ENCODE results near the gene DGKB.
A peak's percentile ranks its signal among the peaks of the same experiment; 100 is the strongest.

The DGKB gene

DNA sequence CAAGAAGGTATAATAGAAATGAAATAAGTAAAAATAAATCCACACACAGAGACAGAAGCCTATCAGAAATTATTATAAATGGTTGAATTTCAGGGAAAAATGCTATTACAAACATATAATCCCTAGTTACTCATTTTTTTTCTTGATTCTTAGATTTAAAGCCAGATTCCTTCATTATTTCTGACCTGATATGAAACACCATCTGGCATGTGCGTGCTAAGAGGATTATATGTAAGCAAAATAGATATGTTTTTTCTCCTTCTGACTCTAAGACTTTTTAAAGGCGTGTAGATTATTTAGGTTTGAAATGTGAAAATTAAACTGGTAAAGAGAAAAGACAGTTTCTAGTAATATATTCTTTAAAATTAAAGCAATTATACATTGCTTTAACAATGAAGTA, 676.4 kb downstream of the DGKB start:
- no peak for DNase-seq (ENCODE audit: low read depth, low spot score)

DNA sequence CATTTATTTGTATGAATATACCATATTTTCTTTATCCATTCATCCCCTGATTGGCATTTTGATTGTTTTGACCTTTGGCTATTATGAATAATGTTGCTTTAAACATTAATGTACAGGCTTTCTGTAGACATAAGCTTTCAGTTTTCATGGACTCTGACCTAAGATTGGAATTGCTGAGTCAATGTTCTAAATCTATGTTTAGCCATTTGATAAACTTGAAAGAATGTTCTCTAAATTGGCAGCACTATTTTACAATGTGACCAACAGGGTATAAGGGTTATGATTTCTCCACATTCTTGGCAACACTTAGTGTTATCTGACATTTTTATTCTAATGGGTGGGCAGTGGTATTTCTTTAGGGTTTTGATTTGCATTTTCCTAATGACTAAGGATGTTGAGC, 683.4 kb downstream of the DGKB start:
- peak; percentile 24 for DNase-seq (ENCODE audit: low read depth, low spot score)

DNA sequence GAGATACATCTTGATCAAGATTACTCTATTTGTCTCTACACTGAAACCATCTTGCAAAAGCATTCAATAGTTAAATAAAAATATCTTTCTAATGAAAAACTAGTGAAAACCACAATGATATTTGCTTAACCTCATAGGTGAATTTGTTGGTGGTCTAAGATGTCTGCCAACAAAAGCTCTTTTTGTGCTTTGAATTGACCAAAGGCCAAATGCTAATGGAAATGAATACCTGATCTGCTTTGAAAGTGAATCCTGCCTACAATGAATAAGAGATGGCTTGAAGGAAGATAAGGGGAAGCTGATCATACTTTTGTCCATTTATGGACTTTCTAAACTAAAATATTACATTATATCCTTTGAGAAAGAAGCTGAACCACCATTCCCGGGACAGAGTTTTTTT, 684.2 kb downstream of the DGKB start:
- DNase-seq (ENCODE audit: low read depth, low spot score) = peak; percentile 51

DNA sequence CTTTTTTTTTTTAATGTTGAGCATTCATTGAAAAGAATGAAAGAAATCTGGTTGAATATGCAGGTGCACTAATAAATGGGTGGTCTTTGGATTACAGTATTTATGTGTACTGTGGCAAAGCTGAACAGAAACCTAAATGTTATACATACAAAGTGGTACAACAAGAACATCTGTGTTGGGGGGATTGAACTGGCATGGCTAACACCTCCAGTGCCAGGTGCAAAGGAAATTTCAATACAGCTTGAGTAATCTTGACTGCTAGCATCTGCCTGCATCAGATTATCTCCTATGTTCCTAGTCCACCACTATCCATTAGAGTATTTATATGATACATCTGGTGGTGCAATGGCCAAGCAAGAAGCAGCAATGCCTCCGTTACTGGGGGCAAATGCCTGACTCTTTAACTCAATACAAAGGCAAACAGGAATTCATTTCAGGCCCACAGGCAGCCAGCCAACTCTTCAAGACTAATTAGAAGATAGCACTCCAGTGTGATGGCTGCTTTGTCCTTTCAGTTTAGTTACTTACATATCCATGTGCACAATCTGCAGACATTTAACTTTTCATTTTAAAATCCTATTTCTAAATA, 692.6 kb downstream of the DGKB start:
- no peak for DNase-seq (ENCODE audit: low read depth, low spot score)

DNA sequence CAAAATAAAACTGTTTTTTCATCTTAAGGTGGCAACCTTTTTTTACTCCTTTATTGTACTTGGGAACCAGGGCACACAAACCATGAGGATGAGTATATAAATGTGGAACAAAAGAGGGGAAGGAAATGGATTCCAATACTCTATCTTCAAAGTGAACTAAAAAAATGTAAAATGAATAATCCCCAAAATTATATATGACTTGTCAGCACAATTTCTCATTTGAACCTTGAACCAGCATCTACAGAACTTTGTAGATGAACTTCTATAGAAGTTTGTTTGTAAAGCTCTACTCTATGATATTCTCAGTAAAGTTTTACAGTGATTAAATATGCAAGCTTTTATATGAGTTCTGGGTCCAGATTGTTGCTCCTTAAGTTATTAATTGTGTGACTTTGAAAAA, 694.8 kb downstream of the DGKB start:
- DNase-seq (ENCODE audit: low read depth, low spot score) = no peak

DNA sequence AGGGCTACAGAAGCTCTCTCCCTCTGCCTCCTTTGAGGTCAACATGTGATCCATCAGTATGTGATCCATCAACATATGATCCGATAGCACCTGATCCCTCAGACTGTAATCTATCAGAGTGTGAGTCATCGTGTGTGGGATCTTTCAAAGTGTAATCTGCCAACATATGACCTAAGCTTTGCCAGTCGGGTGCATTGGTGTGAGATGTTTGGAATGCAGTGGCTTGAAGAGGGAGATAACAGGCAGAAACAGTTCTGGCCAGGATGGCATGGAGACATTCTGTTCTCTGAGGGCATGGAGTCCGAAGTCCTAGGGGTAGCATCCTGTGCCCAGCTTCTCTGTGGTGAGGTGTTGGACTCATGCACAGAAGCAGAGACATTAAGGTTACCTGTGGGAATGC, 695.4 kb downstream of the DGKB start:
- DNase-seq (ENCODE audit: low read depth, low spot score) = peak; percentile 54

DNA sequence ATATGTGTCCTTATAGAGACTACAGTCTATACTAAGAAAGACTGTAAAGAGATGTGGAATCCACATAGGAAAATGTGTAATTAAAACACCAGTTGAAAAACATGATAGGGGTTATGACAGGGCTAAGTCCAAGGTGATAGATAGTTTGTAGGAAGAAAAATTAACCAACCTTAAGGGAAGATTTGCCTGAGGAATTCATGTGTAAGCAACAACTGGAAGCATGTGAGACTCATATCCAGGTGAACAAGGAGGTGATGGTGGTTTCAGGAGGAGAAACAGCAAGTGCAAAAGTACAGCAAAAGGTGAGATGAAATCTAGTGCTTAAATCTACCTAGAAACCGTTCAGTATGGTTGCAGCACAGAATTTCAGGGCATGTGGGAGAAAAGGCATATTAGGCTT, 696.4 kb downstream of the DGKB start:
- no peak for DNase-seq (ENCODE audit: low read depth, low spot score)

DNA sequence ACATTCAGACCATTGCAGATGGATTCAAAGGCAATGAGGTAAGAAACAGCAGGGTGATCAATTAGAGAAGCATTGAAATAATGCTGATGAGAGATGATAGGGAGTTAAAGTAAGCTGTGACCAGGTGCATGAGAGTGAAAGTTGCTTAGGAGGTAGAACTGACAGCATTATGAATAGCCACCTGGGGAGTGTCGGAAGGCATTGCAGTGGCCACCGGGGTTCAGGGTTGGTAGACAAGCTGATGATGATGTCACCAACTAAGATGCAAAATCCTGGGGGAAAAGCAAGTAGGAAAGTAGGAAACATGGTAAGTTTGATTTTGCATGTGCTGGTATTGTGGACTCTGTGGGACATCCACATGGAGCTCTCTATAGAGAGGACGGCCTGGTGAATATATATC, 701.2 kb downstream of the DGKB start:
- no peak for DNase-seq (ENCODE audit: low read depth, low spot score)

DNA sequence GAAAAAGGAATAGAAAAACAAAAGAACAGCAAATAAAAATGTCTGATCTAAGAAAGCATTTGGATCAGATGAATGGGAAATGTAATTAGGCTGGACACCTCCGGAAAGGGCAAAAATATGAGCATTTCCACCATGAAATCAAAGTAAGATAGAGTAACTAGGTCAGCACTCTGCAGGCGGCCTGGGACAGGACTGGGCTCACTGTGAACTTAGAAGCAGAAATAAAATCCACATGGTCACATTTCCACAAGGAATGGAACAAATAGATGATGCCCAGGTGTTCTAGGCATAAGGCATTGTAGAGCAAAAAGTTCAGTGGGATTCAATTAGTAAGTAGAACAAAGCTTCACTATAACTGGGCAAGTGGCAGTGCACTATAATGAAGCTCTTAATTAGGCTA, 703.2 kb downstream of the DGKB start:
- DNase-seq (ENCODE audit: low read depth, low spot score) = no peak

DNA sequence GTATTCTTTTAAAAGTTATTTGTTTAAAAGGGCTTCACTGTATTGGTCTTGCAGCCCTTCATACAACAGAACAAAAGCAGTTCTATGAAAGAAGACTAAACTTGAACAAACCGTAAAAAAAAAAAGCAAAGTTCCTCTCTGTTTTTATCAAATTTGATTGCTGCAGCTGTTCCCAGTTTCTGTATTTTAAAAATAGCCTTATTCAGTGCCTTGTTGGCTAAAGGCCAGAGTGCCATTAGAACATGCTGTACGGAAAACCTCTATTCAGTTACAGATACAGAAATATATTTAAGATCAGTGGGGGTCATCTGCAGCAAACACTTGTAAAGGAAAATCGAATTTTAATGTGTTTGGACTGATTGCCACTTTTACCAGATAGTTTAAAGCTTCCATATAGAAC, 705.3 kb downstream of the DGKB start:
- peak; percentile 42 for DNase-seq (ENCODE audit: low read depth, low spot score)

DNA sequence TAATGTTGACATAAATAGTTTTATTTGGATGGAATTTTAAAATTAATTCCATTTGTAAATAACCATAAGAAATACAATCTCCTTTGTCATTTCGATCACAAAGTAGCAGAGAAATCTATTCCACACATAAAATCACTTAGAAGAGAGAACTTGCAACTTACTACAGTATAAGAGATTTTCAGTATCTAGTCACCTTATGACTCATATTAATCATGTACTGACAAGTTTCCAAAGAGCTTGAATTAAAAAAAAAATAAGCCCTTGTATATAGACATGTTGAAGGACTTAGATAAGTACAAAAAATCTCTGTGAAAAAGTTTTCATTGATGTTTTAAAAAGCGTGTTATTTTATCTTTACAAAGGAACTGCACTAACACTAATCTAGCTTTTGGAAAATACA, 706.0 kb downstream of the DGKB start:
- no peak for DNase-seq (ENCODE audit: low read depth, low spot score)

DNA sequence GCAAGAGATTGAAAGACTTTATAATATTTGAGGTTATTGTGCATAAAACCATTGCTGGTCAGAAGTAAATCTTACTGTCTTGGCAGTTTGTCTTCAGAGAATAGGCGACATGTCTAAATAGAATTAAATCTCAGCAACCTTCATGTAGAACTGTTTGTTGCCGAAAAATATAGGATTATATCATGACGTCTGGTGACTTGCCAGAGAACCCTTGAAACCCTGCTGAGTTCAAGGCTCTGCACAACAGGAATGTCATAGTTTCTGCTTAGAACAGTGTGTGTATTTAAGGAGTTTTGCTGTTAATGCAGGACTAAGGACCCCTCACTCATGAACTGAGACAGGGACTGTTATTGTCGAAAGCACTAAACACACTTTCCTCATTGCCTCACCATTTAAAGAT, 706.7 kb downstream of the DGKB start:
- DNase-seq (ENCODE audit: low read depth, low spot score) = peak; percentile 20

DNA sequence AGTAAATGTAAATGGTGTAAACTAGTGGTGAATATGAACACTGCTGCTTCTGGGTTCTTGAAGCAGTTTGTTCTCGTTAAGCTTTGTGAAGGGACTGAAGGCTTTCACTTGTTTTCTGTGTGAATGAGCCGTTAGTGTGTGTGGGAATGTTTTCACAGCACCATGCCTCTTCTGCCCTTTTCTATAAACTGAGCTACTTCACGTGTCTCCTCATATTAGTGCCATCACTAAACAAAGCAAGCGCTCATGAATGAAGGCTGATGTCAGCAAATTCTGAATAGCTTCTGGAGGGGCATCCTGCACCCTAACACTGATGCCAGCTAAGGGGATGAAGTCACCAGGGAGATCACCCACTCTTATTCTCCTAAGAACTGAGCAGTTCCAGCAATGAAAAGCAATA, 707.5 kb downstream of the DGKB start:
- no peak for DNase-seq (ENCODE audit: low read depth, low spot score)

DNA sequence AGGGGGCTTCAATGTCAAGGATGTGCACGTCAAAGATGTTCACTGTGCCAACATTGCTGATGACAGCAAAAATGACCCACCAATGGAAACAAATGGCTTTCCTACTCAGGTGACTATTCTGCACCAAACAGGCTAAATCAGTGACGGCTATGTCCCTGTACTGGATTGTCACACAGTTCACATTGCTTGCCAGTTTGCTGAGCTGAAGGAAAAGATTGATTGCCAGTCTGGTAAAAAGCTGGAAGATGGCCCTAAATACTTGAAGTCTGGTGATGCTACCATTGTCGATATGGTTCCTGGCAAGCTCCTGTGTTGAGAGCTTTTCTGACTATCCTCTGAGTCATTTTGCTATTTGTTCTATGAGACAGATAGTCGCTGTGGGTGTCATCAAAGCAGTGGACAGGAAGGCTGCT, 710.9 kb downstream of the DGKB start:
- DNase-seq (ENCODE audit: low read depth, low spot score) = no peak

DNA sequence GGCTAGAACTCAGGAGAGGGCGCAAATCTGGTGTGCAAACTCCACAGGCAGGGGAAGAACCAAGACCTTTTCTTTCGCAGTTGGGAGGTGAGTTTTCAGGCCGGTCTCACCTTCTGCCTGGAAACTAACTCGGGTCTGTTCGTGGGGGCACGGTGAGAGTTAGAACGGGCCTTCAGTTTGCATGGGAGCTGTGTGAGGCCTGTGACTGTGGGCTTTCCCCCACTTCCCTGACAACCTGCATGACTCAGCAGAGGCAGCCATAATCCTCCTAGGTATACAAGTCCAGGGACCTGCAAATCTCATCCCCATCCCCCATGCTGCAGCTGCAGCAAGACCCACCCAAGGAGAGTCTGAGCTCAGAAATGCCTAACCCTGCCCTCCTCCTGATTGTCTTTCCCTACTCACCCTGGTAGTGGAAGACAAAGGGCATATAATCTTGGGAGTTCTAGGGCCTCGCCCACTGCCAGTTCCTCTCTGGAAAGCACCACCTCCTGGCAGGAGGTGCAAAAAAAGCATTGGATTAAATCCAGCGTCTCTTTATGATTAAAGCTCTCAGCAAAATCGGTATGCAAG, 718.2 kb downstream of the DGKB start:
- DNase-seq (ENCODE audit: low read depth, low spot score) = no peak

DNA sequence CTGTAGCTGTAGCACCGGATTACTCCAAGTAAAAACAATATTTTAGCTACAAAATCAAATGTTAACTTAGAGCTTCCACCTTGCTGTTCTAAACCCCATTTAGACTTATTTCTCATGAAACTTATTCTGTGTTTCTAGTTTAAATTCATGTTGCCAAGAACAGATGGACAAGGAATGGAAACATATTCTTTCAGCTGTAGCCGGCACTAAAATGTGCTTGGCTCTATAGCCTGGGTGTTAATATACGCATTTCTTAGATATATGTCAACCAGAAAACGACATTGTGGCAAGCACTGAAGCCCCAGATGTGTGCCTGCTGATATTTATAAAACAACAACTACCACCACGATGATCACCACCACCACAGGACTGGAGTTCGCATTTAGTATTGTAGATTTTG, 722.8 kb downstream of the DGKB start:
- no peak for DNase-seq (ENCODE audit: low read depth, low spot score)

DNA sequence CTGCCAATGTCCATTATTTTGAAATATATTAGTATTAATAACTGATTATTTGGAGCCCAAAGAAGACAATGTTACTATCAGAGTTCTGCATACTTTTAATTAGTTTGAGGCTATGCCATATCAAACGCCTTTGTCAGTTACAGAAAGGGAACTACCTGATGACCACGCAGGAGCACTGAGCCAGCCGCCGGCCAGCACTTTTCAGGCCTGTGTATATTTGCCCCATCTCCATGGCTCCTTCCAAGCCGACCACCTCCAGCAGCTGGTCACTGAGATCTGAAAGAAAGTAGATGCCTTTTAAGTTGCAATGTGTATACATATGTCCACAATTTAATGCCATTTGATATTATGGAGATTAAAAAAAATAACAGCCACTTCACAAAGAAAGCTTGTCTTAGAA, 724.7 kb downstream of the DGKB start:
- no peak for DNase-seq (ENCODE audit: low read depth, low spot score)

DNA sequence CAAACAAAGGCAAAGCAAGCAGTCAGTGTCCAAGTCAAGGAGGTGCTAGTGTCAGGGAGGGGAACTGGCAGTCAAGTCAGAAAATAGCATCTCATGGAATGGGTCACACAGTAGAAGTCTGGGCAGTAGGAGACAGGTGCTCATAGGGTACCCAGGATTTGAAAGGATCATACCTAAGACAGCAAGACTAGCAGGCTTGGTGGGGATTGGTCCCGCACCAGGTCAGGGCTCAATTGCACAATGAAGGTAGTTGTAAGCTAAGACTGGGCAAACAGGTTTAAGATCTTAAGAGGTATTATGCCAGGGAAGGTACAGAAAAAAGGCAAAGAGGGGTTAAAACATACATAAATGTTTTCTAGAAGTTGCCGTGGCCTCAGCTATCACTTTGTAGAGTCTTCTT, 731.7 kb downstream of the DGKB start:
- DNase-seq (ENCODE audit: low read depth, low spot score) = no peak

DNA sequence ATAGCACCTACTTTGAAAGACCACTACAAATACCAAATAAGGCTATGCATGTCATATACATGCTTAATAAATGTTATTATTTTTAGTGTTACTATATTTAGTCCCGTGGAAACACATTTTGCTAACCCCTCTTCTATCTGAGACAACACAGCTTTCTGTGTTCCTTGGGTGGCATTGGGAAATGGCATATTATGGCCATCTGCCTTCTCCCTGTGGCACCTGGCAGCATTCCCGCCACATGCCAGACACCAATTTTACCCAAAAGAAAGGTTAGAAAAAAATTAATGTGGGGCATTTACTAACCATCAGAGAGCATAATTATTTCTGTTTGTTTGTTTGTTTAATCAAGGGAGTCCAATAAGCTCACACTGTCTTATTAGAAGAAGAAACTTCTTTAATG, 744.4 kb downstream of the DGKB start:
- DNase-seq (ENCODE audit: low read depth, low spot score) = no peak

DNA sequence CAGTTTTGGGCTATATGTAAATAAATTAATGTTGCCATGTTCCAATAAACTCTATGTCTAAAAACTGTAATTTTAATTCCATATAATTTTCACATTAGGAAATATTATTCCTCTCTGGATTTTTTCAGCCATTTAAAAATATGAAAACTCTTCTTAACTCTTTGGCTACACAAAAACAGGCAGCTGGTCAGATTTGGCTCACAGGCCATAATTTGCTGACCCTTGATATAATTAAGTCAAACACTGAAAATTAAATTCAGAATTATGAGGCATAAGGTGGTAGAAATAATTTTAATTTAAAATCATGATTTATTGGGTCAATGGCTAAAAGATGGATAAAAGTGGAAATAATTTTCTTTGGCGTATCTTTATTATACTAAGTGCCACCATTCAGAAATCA, 746.1 kb downstream of the DGKB start:
- DNase-seq (ENCODE audit: low read depth, low spot score) = no peak

DNA sequence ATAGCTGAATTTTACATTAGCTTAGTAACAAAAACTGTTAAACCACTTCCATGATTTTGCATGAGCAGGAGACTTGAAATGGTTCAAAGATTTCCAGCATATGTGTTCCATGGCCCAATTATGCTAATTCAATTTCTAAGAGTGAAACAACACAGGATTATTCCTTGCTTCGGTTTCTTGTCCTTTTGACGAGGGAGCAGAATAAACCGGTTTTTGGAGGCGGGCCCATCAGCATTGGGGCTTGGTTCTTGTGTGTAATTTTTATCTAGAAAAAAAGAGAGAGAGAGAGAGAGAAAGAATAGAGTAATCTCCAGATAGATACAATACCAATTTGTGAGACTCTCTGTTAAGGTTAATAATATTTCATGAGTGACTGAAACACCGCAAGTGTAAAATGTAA, 753.6 kb downstream of the DGKB start:
- no peak for DNase-seq (ENCODE audit: low read depth, low spot score)

DNA sequence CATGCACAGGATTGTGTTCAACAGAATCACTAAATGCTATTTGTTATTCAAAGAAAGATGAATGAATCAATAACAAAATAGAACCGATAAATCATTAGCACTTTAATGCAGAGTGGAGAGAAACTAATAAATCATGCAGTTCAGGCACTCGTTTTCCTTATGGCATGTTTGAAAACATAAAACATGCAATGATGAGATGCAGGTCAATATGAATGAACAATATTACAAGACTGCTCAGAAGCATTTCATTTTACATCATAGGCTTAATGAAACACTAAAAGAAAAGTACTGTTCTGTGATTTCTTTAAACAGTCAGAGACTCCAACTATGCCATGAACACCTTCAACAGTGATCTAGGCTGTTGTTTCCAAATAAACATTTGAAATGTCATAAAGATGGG, 755.0 kb downstream of the DGKB start:
- no peak for DNase-seq (ENCODE audit: low read depth, low spot score)

DNA sequence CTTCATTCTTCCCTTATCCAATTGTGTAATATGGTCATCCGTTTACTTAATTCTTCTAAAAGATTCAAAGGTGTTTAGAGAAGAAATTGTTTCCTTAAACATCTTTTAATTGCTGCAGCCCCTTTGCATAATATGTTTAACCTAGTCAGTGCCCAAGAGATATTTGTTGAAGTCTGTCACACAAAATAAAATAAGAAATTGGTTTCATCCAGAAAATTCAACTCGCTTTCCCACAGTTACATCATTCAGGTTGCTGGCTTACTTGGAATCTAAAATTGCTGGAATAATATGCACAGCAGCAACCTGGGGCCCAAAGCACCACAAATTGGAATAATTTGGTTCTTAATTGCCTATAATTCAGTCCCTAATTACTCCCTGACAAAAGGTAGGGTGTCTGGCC, 758.0 kb downstream of the DGKB start:
- no peak for DNase-seq (ENCODE audit: low read depth, low spot score)

DNA sequence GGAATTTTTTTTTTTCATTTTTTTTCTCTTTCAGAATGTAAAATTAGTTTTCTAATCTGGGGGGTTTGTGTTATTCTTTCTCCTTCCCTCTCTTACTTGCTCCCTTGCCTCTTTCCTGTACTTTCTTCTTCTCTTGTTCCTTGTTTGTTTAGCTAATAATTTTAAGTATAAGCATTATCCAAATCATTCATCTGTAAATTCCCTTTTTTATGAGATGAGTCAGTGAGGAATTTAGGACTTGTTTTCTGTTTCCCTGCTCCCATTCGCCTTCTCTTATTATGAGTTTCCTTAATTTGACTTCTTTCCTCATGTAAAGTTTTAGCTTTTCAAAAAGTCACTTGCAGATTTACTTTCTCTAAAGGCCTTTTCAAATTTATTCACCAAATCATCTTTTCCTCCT, 758.4 kb downstream of the DGKB start:
- no peak for DNase-seq (ENCODE audit: low read depth, low spot score)
